ENCODE measurements around the gene ACP3. TPM values are rescaled to one million over a fixed set of nuclear protein-coding genes. Genes with fewer than 3 reads are reported as not detected.

Gene ACP3, protein sequence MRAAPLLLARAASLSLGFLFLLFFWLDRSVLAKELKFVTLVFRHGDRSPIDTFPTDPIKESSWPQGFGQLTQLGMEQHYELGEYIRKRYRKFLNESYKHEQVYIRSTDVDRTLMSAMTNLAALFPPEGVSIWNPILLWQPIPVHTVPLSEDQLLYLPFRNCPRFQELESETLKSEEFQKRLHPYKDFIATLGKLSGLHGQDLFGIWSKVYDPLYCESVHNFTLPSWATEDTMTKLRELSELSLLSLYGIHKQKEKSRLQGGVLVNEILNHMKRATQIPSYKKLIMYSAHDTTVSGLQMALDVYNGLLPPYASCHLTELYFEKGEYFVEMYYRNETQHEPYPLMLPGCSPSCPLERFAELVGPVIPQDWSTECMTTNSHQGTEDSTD
- 7.3 and 47.5 TPM in 2 replicates for total RNA-seq

DNA sequence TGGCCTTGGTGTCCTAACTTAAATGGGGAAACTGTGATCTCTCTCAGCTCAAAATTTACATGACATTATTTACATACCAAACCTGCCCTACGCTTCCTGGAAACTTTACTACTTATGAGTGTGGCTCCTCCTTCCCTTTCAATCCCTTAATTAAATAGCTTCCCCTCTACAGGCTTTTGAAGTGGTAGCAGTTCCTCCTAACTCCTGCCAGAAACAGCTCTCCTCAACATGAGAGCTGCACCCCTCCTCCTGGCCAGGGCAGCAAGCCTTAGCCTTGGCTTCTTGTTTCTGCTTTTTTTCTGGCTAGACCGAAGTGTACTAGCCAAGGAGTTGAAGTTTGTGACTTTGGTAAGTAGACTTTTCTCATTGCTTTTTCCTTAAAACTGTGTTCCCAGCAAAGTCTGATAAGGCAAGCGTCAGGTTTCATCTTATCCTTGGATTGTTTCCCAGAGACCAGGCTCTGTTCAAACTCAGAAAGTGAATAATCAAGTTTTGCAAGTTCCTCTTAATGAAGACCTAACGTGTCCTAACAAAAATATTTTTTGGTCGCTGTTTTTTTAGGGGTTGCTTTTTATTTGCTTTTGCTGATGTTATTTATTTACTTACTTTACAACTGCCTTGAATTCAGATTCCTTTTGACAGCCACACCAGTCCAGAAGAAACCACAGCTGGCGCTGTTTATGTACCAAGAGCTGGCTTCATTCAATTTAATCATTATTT is at the start of gene ACP3:
Gene ACP3, plus strand, starts transcription at position 179 of the 720 bp plus-strand sequence. Its CDS starts 50 bp downstream, at position 229.

Other genes starting within 250 kb of the ACP3 start
- gene DNAJC13, start 100.1 kb downstream of the ACP3 start, total RNA-seq: 79.4 and 105 TPM in 2 replicates